Kidney epithelial cell (primary cell): ENCODE results near the gene SLC7A4. TPM values are rescaled to one million over a fixed set of nuclear protein-coding genes. Genes with fewer than 3 reads are reported as not detected.

Source experiments
- DNase-seq: peaks from one replicate; pipeline ENCODE4 v3.0.0-alpha.2; 2010; ENCODE audit warnings: low read depth
- H3K27me3 ChIP-seq: 2 replicates; pipeline ENCODE4 v1.6.0; 2011; ENCODE audit warnings: low read length; ENCODE audit not compliant: control insufficient read depth, insufficient read depth
- H3K36me3 ChIP-seq: 2 replicates; pipeline ENCODE4 v1.5.1; 2011; ENCODE audit warnings: low read length; ENCODE audit not compliant: control insufficient read depth, insufficient read depth
- H3K4me3 ChIP-seq: 2 replicates; pipeline ENCODE4 v1.5.1; 2011; ENCODE audit warnings: low read depth, mild to moderate bottlenecking, control low read depth, low read length
- total RNA-seq: library from RNA; depleted of rRNA; stranded (reverse); fragments of >200 nt; gene quantifications from 2 replicates; pipeline ENCODE4 v1.2.3, GENCODE V29; 2015
- TF ChIP-seq, protein P1 (sequence below): IDR thresholded peaks from 2 replicates; pipeline ENCODE4 v1.5.1; 2011; ENCODE audit warnings: mild to moderate bottlenecking, moderate library complexity, low read length, control low read depth, inconsistent platforms; ENCODE audit not compliant: insufficient read depth, poor library complexity, severe bottlenecking

Gene SLC7A4
- total RNA-seq, 1 donor from 2014 or later = 2.3 TPM

DNA sequence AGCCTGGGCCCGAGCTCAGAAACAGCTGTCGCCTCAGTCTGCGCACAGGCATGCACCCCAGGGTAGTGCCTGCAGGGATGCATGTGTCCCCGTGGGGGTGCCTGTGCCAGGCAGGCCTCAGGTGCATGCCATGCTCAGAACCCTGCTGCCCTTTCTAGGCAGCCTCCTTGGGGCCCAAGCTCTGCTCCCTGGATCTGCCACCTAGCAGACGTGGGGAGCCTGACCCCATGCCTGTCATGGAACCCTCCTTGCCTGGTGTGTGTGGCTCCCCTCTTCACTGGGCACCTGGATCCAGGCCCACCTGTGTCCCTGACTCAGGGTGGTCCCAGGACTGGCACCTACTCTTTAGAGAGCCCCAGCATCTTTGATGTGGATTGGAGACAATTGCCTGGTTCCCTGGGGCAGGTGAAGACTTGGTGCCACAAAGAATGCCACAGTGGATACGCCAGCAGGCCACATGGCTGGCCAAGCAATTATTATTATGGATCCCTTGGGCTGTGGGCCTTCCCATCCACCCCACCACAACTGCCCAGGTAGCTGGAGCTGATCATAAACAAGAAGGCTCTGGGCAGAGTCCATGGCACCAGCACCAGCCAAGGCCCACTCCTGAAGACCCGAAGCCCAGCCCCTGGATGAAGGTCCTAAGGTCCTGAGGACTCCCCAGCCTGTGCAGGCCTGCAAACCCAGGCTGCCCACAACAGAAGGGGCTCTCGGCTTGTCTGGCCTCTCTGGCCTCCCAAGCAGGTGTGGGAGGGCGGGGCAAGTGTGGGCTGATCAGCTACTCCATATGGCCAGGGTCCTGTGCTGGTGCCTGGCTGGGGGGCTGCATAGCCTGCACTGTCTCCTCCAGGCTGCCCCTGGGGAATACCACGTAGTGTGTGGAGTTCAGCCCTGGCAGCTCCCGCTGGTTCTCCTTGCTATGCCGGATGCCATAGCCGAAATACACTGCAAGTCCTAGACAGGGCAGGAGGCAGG is 3.8 kb downstream of the SLC7A4 start:
- no peaks in the 10 kb centered on the region for H3K36me3 ChIP-seq
- no peak for DNase-seq
- no peak overlapping the region for H3K4me3 ChIP-seq
- TF ChIP-seq, protein P1, sequence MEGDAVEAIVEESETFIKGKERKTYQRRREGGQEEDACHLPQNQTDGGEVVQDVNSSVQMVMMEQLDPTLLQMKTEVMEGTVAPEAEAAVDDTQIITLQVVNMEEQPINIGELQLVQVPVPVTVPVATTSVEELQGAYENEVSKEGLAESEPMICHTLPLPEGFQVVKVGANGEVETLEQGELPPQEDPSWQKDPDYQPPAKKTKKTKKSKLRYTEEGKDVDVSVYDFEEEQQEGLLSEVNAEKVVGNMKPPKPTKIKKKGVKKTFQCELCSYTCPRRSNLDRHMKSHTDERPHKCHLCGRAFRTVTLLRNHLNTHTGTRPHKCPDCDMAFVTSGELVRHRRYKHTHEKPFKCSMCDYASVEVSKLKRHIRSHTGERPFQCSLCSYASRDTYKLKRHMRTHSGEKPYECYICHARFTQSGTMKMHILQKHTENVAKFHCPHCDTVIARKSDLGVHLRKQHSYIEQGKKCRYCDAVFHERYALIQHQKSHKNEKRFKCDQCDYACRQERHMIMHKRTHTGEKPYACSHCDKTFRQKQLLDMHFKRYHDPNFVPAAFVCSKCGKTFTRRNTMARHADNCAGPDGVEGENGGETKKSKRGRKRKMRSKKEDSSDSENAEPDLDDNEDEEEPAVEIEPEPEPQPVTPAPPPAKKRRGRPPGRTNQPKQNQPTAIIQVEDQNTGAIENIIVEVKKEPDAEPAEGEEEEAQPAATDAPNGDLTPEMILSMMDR = no peak
- H3K27me3 ChIP-seq = peaks cover 27% of the 10 kb centered on the region

DNA sequence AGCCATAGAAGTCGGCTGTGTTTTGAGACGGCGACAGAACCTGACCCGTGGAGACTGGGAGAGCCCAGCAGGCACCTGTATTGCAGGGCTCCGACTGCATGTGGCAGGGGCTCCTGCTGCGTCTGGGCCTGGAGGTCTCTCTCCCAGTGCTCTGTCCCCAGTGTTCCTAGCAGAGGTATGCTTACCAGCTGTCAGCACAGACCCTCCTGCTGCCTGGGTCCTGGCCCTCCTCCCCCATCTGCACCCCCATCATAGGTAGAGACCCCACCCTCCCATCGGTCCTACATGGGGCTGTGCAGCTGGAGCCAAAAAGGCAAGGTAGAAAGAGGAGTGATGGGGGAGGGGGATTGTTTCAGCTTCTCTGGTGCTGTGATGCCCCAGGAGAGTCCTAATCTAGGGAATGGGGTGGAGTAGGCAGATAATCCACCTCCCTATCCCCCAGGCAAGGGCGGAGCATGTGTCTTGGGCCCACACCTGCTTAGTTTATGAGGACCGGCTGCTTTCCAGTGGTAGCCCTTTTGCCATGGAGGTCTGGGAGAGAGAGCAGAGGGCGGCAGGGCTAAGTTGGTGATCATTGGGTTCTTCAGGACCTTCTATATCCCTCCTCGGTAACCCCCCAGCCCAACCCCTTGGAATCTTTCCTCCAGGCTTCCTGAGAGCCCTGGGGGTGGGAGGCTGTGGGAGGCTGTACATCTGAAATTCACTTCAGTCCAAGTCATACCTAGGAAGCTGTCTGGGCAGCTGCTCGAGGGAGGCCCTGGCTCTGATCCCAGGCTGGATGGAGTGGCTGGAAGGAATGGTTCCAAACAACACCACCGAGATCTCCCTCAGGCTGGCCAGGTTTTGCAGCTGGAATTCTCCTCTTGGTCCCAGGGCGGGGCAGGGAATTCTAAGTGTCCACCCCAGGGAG is 5.3 kb downstream of the SLC7A4 start:
- TF ChIP-seq, protein P1 = no peak
- H3K27me3 ChIP-seq = peaks cover 15% of the 10 kb centered on the region
- no peak overlapping the region for H3K4me3 ChIP-seq
- no peak for DNase-seq
- no peaks in the 10 kb centered on the region for H3K36me3 ChIP-seq

DNA sequence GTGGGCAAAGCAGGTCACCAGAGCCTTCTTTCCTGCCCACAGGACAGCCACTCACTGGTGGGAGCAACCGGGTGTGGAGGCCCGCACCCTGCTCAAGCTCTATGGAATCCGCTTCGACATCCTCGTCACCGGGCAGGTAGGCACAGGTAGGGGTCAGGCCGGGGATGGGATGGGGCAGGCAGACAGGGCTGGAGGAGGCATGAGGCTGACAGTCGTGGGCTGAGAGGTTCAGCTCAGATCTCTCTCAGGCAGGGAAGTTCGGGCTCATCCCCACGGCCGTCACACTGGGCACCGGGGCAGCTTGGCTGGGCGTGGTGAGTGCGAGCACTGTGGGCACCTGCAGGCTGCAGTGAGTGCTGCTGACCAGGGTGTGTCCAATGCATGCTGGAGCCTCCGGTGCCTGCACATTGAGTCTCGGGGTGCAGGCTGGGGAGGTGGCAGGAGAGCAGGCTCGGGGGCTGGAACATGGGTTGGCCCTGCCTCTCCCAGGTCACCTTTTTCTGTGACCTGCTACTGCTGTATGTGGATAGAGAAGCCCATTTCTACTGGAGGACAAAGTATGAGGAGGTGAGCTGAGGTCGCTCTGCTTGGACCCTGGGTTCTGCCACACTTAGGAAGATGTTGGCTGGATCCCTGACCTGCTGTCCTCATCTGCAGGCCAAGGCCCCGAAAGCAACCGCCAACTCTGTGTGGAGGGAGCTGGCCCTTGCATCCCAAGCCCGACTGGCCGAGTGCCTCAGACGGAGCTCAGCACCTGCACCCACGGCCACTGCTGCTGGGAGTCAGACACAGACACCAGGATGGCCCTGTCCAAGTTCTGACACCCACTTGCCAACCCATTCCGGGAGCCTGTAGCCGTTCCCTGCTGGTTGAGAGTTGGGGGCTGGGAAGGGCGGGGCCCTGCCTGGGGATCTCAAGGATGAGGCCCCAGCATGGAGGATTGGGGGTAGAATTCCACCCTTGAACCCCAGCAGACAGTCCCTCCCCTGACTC is 6.3 kb downstream of the SLC7A4 start:
- Histone ChIP-seq H3K27me3 (peaks cover 5% of the 10 kb centered on the region), H3K36me3 (no peaks in the 10 kb centered on the region), H3K4me3 (no peak overlapping the region)
- no peak for DNase-seq
- TF ChIP-seq, protein P1 = no peak

DNA sequence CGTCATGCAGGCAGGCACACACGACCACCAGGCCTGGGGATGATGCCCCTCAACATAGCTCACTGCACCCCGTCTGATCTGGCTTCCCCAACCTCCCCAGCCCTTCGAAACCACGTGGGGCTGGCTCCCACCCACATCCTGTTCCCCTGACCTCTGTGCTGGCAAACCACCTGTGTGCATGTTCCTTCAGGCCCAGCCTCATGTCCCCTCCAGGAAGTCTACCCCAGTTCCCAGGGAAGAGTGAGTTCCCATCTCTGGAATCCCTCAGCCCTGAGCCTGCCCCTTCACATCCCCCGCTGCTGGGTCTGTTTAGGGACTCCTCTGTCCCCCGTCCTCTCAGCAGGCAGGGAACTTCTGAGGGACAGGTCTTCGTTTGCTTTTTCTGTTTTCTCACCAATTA is 7.1 kb downstream of the SLC7A4 start:
- TF ChIP-seq, protein P1 = no peak
- Histone ChIP-seq H3K4me3 (no peak overlapping the region), H3K36me3 (no peaks in the 10 kb centered on the region), H3K27me3 (peaks cover 2% of the 10 kb centered on the region)
- DNase-seq = no peak

DNA sequence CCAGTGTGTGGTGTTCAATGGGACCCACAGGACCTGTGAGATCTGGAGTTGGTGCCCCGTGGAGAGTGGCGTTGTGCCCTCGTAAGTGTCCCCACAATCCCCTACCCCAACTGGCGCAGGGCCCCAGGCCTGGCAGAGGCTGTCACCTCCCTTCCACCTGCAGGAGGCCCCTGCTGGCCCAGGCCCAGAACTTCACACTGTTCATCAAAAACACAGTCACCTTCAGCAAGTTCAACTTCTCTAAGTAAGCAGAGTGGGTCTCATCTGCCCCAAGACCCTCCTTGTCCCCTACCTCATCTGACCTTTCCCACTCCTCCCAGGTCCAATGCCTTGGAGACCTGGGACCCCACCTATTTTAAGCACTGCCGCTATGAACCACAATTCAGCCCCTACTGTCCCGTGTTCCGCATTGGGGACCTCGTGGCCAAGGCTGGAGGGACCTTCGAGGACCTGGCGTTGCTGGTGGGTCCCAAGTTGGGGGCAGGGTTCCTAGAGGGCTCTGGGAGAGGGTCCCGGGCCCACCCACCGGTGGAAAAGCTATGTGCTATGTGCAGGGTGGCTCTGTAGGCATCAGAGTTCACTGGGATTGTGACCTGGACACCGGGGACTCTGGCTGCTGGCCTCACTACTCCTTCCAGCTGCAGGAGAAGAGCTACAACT is 9.3 kb downstream of the SLC7A4 start:
- H3K36me3 ChIP-seq = no peaks in the 10 kb centered on the region
- no peak overlapping the region for H3K4me3 ChIP-seq
- H3K27me3 ChIP-seq = peaks cover 2% of the 10 kb centered on the region
- DNase-seq = no peak
- TF ChIP-seq, protein P1 = no peak
